ENCODE data around the gene RAB11FIP3.

Gene RAB11FIP3

DNA sequence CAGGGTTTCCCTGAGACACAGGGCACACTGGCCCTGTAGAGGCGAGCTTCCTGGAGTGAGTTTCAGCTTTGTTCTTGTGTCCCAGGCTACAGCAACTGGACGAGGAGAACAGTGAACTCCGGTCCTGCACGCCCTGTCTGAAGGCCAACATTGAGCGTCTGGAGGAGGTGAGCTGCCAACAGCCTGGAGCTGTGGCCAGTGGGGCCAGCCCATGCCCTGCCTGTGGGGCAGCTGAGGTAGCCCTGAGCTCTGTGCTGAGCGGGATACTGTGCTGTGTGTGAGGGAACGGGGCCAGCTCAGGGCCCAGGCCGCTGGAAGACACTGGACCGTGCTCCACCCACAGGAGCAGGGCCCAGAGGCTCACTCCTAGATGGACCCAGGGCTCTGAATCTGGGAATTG is 93.4 kb downstream of the RAB11FIP3 start:
- no peak for DNase-seq (ENCODE audit: low read depth in 3 of 3)

DNA sequence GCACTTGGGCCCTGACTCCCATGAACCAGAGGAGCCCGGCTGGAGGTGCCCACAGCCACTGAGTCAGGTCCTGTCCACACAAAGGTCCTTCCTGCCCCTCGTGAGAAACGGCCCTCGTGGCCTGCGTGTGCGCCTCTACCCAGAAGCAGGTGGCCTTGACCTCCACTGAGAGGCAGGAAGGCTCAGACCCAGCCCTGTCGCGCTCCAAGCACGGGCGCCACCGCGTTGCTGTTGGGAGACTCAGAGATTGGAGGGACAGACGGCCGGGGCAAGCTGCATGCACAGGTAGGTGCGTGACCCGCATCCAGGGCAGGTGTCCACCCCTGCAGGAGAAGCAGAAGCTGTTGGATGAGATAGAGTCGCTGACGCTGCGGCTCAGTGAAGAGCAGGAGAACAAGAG is 94.0 kb downstream of the RAB11FIP3 start:
- DNase-seq (ENCODE audit: low read depth in 3 of 3), result no peak

DNA sequence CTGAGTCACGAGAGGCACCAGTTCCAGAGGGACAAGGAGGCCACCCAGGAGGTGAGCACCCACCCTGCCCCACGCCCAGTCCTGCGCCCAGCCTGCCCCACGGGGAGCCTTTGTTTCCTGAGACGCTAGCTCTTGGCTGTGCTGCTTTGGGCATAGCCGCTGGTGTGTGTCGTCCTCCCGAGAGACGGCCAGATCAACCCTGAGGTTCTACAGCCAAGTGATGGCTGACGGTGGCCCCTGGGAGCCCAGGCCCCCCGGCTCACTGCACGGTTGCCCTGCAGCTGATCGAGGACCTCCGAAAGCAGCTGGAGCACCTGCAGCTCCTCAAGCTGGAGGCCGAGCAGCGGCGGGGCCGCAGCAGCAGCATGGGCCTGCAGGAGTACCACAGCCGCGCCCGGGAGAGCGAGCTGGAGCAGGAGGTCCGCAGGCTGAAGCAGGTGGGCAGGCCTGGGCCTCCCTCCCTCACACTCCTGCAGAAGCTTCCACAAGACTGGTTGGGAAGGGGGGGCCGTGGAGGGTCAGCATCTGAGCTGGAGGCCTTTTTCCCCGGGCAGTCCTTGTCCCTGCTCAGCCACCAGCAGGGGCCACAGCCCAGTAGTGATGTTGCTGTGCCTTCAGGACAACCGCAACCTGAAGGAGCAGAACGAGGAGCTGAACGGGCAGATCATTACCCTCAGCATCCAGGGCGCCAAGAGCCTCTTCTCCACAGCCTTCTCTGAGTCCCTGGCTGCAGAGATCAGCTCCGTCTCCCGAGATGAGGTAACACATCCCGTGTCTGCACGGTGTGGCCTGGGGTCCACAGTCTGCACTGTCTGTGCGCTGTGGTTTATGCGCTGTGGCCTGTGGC is 94.6 kb downstream of the RAB11FIP3 start:
- DNase-seq (ENCODE audit: low read depth in 3 of 3), result no peak

DNA sequence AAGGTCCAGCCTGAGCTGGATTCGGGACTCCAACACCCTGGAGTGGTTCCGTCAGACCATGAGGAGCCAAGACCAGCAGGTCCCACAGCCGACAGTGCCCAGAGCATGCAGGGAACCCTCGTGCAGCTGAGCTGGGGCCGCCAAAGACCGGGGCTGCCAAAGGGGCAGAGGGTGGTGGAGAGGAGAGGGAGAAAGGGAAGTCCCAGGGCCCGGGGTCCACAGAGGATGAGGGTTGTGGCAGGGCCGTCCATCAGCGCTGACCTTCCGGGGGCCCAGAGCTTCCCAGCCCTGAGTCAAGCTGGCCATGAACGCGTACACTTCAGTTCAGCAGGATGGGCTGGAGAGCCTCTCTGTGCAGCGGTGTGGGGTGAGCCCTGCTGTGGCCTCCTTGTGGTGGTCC is 95.4 kb downstream of the RAB11FIP3 start:
- no peak for DNase-seq (ENCODE audit: low read depth in 3 of 3)

DNA sequence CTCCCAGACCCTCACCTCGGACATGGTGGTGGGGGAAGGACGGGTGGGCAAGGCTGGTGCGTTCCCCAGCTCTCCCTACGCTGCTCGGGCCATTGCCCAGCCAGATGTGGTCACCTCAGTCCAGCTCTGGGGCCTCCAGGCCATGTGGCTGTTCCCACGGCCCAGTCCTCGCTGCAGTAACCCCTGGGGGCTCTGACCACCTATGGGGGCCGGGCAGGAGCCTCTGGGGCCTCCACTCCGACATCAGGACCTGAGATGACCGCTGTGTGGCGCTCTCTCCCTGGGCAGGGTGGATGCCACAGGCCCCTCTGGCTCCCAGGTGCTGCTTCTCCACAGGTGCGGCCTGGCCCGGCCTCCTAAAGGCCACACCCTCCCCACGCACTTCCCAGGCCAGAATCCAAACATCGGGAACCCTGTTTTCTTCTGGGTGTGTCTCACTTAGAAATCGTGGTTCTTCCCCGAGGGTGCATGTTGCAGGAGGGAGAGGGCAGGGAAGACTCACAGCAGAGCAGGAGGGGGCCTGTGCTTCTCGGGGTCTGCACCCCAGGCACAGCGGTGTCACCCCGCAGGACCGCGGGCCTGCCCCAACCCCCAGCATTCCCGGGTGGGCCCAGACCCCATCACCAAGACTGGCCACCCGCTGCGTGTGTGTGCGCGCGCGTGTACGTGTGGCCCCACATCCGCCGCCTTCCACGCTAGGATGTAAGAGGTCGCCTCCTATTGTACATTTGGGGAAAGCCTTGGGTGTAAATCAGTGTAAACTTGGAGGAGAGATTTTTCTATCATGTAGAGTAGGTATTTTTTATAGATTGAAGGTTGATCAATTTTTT is 96.1 kb downstream of the RAB11FIP3 start:
- DNase-seq (ENCODE audit: low read depth in 3 of 3), result no peak

DNA sequence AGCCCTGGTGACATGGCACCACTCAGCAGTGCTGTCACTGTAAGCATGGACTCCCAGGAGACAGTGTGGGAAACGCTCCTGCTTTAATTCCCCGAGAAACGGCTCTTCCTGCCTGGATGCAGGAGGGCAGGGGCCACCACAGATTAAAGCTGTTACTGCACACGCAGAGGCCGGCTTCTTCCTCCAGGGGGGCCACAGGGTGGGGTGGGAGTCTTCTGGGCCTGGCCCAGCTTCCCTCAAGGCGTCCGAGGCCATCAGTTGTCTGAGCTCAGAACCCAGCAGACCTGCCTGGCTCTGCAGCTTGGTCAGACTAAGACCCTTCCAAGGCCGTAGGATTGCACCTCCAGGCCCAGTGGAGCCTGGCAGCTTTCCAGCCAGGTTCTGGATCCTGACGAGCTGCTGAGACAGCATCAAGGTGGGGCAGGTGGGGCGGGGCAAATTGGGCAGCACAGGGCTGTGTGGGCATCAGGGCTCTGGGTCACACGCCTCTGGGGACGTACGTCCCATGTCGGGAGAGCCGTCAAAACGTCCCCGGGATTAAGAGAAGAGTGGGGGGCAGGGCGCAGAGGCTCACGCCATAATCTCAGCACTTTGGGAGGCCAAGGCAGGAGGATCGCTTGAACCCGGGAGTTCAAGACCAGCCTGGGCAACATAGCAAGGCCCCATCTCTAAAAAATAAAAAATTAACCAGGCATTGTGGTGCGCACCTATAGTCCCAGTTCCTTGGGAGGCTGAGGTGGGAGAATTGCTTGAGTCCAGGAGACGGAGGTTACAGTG is 97.1 kb downstream of the RAB11FIP3 start:
- DNase-seq (ENCODE audit: low read depth in 3 of 3), result no peak

DNA sequence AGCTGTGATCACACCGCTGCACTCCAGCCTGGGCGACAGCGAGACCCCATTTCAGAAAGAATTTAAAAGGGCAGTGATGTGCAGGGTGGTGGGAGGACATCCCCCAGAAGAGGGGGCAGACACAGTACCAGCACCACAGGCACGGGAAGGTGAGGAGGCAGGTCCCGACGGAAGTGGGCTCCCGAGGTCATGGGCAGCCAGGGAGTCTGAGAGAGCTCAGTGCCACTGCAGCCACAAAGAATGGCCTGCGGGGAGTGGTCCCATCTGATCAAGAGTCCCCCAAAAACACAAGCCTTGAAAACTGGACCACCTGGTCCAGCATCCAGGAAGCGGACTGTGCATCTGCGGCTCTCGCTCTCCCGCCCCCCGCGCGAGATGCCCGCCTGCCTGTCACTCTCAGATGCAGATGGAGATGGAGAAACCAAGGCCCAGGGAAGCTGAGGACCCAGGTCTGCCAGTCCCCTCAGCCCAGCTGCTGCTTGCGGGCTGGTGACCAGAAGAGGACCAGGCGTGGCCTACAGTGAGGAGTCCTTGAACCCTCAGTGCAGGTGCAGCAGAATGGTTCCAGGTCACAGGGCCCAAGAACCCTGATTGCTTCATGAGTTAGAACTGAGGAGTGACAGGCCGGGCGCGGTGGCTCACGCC is 97.8 kb downstream of the RAB11FIP3 start:
- no peak for DNase-seq (ENCODE audit: low read depth in 3 of 3)

DNA sequence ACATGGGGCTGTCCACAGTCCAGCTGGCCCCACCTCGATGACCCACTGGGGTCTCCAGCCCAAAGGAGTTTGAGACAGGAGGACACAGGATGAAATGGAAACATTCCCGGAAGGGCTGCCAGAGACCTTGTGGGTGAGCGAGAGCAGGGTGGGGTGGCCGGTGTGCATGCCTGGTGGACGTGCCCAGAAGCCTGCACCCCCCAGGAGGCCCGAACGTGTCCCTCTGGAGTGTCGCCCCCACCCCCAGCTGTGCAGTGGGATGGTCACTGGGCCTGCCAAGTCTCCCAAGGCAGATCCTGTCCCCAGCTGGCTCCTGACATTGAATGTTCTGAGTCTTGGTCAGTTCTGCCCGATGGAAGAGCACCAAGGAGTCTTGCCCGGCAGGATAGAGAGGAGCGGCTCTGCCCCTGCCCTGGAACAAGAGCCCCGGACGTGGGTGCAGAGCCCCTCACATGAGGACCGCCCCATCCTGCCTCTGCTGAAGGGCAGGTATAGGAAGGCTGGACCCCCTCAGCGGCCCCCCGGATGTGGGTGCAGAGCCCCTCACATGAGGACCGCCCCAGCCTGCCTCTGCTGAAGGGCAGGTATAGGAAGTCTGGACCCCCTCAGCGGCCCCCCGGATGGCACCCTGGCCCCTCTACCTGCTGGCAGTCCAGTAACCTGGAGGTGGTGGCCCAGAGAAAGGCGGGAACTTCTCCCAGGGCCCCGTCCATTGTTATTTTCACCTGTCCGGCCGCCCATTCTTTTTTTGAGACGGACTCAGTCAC is 99.0 kb downstream of the RAB11FIP3 start:
- no peak for DNase-seq (ENCODE audit: low read depth in 3 of 3)

DNA sequence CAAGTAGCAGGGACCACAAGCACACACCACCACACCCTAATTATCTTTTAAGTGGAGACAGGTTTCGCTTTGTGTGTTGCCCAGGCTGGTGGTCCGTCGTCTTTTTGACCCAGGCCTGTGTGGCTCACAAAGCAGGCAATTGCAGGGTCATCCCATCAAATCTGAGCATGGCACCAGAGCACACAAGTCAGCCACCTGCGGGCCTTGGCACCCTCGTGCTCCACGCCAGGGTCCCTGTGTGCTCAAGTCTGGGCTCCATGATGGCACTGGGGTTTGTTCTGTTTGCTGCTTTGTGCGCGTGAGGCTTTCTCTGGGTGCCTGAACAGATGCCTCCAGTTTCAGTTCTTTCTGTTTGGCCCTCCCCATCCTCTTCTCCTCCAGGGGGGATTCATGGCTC is 99.7 kb downstream of the RAB11FIP3 start:
- no peak for DNase-seq (ENCODE audit: low read depth in 3 of 3)

DNA sequence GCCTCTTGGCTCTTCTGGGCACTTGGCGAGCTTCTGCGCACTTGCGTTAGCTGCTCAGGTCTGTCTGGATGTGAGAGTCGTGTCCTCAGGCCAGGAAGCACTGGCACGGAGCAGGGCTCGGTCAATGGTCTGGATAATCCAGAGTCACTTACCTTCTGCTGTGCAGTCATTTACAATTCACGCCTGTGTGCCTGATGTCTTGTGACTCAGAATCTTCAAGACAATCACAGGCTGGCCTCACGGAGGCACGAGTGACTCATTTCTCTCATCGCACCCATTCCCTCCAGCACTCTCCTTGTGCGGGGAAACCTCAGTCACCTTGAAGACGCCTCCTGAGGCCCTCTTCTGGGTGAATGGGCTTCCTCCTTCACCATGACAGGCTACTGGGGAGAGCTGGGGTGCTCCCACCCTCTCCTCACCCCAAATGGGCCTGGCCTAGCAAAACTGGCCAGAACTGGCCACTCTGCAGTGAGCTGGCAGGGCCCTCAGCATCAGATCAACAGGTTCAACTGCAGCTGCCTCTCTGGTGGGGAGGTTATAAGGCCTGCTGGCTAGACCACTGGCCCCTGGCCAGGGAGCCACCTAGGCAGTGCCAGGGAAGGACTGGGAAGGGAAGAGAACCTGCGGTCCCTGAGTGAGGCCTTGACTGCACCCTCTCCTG is 100.2 kb downstream of the RAB11FIP3 start:
- peak; percentile 50 to 62 (median 56) for DNase-seq (ENCODE audit: low read depth in 3 of 3)

DNA sequence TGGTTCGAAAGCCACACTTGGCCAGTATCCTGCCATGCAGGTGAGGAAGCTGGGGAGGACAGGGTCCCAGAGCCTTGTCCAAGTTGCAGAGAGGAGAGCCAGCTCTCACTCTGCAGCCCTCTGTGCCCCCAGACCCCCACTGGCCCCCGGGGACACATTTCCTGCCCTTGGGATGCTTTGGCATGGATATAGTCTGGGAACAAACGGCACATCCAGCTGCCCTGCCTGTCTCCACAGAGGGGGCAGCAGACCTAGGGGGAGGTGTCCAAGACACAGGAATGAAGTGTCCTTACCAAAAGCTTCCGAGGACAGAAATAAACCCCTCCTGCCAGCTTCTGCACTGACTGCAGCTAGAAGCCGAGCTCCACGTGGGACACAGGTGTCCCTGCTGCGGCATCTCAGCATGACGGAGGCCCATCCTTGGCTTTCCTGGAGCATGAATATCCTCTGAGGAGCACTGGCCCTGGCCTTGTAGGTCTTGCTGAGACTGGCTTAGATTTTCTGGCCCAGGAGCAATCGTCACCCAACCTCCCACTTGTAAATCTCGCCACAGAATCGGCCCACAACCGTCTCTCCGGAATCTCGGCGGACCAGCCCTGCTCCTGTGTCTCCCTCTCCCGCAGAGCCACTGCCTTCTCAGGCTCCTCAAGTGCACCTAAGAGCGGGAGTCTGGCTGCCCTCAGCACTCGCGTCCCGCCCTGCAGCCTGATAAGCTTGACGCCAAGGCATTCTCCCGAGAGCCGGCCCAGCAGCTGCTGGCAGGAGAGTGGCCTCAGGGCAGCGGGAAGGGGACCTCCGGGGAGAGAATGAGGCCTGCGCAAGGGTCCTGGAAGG is 100.9 kb downstream of the RAB11FIP3 start:
- peak in 1 of 3 experiments; percentile 25 for DNase-seq (ENCODE audit: low read depth in 3 of 3)

DNA sequence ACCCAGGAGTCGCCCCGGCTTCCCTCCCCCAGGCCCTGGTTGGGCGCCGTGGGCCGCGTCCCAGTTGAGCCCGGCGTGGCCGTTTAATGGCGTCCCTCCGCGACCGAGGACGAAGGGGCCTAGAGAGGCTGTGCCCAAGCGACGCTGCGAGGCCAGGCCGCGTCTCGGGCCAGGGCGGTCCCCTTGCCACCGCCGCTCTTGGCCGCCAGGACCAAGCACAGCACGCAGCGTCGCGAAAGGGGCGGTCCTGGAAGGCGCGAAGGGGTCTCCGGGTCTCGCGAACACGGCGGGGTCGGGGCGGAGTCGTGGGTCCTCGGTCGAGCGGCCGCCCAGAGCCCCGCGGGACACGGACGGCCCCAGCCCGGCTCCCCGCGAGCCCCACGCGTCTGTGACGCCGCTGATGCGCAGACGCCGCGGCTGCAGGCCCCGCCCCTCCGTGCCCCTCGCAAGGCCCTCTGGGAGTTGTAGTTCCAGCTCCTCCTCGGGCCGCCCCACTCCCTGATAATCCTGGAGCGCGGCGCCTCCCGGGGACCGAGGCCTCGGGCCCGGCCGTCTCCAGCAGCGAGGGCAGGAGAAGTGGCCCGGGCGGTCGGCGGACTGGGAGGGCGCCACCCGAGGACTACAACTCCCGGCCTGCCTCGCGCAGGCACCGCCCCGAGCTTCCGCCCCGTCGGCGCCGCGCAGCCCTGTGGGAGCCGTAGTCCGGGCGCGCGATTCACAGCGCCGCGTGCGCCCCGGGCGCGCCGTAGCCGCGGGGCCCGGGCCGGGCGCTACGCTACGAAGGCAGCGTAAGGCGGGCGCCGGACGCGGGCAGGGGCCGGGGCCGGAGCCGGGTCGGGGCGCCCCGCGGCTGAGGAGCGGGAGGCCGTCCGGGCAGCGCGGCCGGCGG is 101.8 kb downstream of the RAB11FIP3 start, which contains the start of gene CAPN15:
Gene CAPN15, plus strand, starts transcription at position 698 of the 889 bp plus-strand sequence. CDS start 19,127 bp downstream, outside the sequence.
- peak; percentile 73 to 87 (median 76) for DNase-seq (ENCODE audit: low read depth in 3 of 3)

DNA sequence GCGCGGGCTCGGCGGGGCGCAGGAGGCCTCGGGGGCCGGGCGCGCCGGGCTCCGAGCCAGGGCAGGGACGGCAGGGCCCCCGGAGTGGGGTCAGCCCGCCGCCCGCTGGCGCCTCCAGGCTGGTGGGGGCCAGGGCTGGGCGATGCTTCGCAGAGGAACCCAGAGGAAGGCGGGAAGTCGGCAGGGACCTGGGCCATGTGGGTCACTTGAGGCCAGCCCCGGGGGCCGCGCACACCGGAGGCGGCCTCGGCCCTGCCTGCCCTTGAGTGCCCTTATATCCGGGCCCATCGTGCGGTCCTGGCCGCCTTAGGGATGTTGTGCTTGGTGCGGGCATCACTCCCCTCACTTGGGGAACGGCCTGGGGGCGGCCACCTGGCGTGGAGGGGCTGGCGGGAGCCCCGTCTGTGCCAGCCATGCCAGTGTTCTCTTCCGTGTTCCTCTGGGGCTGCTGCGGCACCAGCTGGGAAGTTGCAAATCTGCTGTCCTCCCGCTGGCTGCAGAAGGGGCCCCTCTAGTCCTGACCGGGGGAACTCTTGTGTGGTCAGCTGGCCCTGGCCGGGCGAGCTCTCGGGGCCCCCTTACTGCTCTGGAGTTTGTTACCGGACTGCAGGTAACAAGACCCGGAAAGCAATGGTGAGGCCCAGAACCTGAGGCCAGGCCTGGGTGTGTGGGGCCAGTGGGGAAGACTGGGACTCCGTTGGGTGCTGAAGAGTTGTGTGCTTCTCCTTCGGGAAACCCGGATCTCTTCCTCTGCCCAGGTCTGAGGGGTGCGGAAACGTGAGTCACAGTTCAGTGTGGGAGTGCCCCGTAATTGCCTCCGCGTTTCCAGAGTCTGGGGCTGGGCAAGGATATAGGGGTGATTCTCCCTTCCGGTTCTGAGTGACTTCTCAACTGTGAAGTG is 102.9 kb downstream of the RAB11FIP3 start:
- DNase-seq (ENCODE audit: low read depth in 3 of 3), result peak in 1 of 3 experiments; percentile 25

DNA sequence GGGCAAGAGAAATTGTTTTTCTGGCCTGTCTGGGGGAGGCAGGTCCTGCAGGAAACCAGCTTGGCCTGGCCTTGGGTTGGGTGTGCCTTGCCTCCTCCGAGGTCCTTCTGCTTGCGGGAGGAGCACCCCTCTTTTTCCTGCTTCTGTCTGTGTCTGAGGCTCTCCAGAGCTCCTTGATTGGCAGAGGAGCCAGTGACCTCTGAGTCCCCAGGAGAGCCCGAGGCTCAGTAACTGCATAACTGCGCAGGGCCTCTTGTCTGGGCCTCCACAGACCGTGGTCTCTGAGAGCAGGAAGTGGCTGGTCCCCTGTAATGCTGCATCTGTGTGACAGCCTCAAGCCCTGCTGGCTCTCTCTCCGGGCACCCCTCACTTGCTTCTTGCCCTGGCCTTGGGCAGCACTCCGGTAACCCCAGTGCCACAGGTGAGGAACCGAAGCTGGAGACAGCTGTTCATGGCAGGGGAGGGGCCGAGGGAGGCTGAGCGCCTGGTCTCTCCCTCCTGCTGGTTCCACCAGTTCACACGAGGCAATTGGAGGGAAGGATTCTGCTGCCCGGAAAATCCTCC is 103.6 kb downstream of the RAB11FIP3 start:
- no peak for DNase-seq (ENCODE audit: low read depth in 3 of 3)

DNA sequence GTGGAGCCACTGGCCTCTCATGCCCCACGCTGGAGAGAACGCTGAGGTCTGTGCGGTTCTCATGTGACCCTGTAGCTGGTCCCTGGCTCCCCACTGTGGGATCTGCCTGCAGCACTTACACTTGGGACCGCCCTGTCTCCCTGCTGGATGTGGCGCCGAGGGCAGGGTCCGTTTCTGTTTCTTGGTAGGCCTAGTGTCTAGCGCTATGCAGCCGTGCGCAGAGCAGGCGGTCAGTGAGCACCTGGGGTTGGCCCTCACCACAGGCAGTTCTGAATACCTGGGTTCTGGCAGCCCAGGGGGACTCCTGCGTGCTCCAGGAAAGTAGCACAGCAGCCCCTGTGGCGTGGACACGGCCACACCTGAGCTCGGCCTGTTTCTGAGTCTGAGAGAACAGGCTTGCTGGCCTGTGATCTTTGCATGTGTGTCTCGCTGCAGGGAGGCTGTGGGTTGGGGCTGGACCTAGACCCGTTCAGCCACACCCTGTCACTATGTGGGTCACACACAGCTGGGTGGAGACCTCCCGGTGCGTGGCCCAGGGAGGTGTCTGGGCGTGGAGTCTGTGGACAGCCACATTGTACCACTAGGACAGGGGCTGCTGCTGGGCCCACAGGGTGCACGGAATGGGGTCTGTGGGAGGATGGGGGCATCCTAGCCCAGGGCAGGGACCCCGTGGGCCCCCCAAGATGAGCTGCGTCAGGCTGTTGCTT is 104.8 kb downstream of the RAB11FIP3 start:
- DNase-seq (ENCODE audit: low read depth in 3 of 3), result no peak

DNA sequence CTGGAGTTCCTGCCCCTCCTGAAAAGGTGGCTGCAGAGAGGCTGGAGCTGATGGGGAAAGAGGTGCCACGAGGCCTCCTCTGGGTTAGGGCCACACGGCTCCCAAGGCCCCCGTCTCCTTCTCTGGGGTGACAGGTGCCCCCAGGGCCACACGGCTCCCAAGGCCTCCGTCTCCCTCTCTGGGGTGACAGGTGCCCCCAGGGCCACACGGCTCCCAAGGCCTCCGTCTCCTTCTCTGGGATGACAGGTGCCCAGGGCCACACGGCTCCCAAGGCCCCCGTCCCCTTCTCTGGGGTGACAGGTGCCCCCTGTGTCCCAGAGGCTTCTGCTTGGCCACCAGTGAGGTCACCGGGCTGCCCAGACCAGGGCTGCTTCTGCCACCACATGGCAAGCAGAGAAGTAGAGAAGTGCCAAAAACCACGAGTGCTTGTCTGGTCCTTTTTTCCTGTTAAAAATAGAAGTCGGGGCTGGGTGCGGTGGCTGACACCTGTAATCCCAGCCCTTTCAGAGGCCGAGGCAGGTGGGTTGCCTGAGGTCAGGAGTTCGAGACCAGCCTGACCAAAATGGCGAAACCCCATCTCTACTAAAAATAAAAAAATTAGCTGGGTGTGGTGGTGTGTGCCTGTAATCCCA is 106.2 kb downstream of the RAB11FIP3 start:
- DNase-seq (ENCODE audit: low read depth in 3 of 3), result no peak
